Measurements from ENCODE around the gene SERPINE3.

Gene SERPINE3

DNA sequence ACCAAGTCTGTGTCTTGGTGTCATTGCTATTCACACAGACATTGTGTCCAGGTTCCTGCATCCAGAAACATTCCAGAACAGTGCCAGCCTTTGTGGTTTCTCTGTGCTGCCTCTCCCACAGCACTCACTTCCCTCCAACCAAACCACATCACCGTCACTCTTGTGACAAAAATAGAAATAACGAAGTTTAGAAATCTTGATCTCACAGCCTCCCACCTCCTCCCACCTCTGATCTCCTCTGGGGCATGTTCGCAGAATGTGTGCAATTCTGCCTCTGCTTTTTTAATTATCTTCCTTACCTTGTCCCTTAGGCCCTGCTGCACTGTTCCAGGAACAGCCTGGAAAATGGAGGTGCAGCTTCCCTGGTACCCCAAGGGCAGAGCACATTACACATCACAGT, 8.7 kb upstream of the SERPINE3 start:
- no peak for DNase-seq
- no CpG with 5 or more reads among the region's 3 CpGs for WGBS (ENCODE audit: extremely low coverage, insufficient coverage, low lambda C conversion rate)

GRCh38 chr13:51331354-51331861, 8.1 kb upstream of the SERPINE3 start:
- Histone ChIP-seq H2BK120ac (ENCODE audit: low read depth, low read length) (no peak overlapping the region), H3K18ac (ENCODE audit: low read length) (no peak overlapping the region), H3K23ac (ENCODE audit: low read length) (no peak overlapping the region), H3K56ac (ENCODE audit: low read length) (no peak overlapping the region), H3K4me1 (ENCODE audit: control insufficient read depth, low read depth, low read length) (no peaks in the 10 kb centered on the region), H2BK5ac (ENCODE audit: low read length) (no peak overlapping the region), H3K36me3 (ENCODE audit: control insufficient read depth, insufficient read depth, low read length) (no peaks in the 10 kb centered on the region), H2BK15ac (replicated peaks; ENCODE audit: low read depth) (no peak overlapping the region), H2AK5ac (ENCODE audit: low read length) (no peak overlapping the region), H3K79me2 (ENCODE audit: control insufficient read depth, insufficient read depth, low read length) (no peaks in the 10 kb centered on the region), H3K4ac (ENCODE audit: low read depth, low read length) (no peak overlapping the region), H4K8ac (ENCODE audit: low read depth, low read length) (no peak overlapping the region), H3K27ac (ENCODE audit: low read depth, low read length) (no peak overlapping the region), H3K4me2 (ENCODE audit: low read length) (no peak overlapping the region), H3K4me3 (ENCODE audit: low read length) (no peak overlapping the region), H3K27me3 (ENCODE audit: insufficient read depth, low read length, poor library complexity) (no peaks in the 10 kb centered on the region), H3K9ac (ENCODE audit: low read length) (no peak overlapping the region), H3K79me1 (ENCODE audit: low read length) (no peaks in the 10 kb centered on the region), H4K5ac (ENCODE audit: low read length) (no peak overlapping the region)
- WGBS (ENCODE audit: extremely low coverage, insufficient coverage, low lambda C conversion rate), result no CpG with 5 or more reads among the region's 6 CpGs
- no peak for DNase-seq

More for the DNA sequence above, 8.7 kb upstream of the SERPINE3 start:
- no peaks in the 10 kb centered on the region for H3K27me3 ChIP-seq (ENCODE audit: insufficient read depth, low read length, poor library complexity)
- no peak overlapping the region for H3K9ac ChIP-seq (ENCODE audit: low read length)
- no peak overlapping the region for H3K4me2 ChIP-seq (ENCODE audit: low read length)
- no peaks in the 10 kb centered on the region for H3K4me1 ChIP-seq (ENCODE audit: control insufficient read depth, low read depth, low read length)
- H3K79me2 ChIP-seq (ENCODE audit: control insufficient read depth, insufficient read depth, low read length), result no peaks in the 10 kb centered on the region
- no peak overlapping the region for H4K8ac ChIP-seq (ENCODE audit: low read depth, low read length)
- peak overlapping the region; percentile 97 for H3K23ac ChIP-seq (ENCODE audit: low read length)
- H3K79me1 ChIP-seq (ENCODE audit: low read length), result no peaks in the 10 kb centered on the region
- H2BK15ac ChIP-seq (replicated peaks; ENCODE audit: low read depth), result no peak overlapping the region
- no peak overlapping the region for H3K56ac ChIP-seq (ENCODE audit: low read length)
- H2BK120ac ChIP-seq (ENCODE audit: low read depth, low read length), result no peak overlapping the region
- H3K4me3 ChIP-seq (ENCODE audit: low read length), result no peak overlapping the region
- H3K18ac ChIP-seq (ENCODE audit: low read length), result no peak overlapping the region
- H2BK5ac ChIP-seq (ENCODE audit: low read length), result no peak overlapping the region
- H3K4ac ChIP-seq (ENCODE audit: low read depth, low read length), result no peak overlapping the region
- no peaks in the 10 kb centered on the region for H3K36me3 ChIP-seq (ENCODE audit: control insufficient read depth, insufficient read depth, low read length)
- no peak overlapping the region for H2AK5ac ChIP-seq (ENCODE audit: low read length)
- H4K5ac ChIP-seq (ENCODE audit: low read length), result no peak overlapping the region
- no peak overlapping the region for H3K27ac ChIP-seq (ENCODE audit: low read depth, low read length)

DNA sequence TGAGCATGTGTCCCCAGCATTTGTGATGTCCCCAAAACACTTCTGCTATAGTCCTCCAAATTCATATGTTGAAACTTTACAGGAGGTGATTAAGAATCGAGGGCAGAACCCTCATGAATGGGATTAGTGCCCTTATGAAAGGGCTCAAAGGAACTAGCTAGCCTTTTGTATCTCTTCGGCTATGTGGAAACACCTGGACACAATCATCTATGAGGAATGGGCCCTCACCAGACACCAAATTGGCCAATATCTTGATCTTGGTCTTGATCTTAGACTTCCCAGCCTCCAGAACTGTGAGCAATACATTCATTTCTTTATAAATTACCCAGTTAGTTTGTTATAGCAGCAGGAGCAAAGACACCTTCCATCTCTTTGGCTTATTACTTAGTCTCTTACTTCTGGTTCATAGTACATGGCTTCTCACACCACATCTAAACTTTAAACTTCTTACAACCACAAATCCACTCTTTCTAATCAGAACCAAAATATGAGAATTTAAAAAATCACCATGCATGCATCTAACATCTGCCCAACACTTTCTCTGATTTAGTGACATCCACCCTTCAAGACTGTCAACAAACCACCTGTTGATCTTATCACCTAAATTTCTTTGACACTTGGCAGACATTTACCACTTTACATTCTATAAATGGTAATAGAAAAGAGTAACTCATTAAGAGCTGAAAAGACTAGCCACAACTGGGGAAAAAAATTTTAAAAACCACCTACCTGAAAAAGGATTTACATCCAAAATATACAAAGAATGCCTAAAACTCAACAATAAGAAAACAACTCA, 6.7 kb upstream of the SERPINE3 start:
- H3K18ac ChIP-seq (ENCODE audit: low read length), result no peak overlapping the region
- H4K5ac ChIP-seq (ENCODE audit: low read length), result no peak overlapping the region
- no peak overlapping the region for H2BK15ac ChIP-seq (replicated peaks; ENCODE audit: low read depth)
- H4K8ac ChIP-seq (ENCODE audit: low read depth, low read length), result no peak overlapping the region
- no peak overlapping the region for H3K23ac ChIP-seq (ENCODE audit: low read length)
- H3K79me1 ChIP-seq (ENCODE audit: low read length), result no peaks in the 10 kb centered on the region
- H3K4ac ChIP-seq (ENCODE audit: low read depth, low read length), result no peak overlapping the region
- H3K4me3 ChIP-seq (ENCODE audit: low read length), result no peak overlapping the region
- no peak overlapping the region for H2BK5ac ChIP-seq (ENCODE audit: low read length)
- no peak overlapping the region for H3K56ac ChIP-seq (ENCODE audit: low read length)
- no peak overlapping the region for H3K9ac ChIP-seq (ENCODE audit: low read length)
- H3K79me2 ChIP-seq (ENCODE audit: control insufficient read depth, insufficient read depth, low read length), result no peaks in the 10 kb centered on the region
- H3K27me3 ChIP-seq (ENCODE audit: insufficient read depth, low read length, poor library complexity), result no peaks in the 10 kb centered on the region
- no peak for DNase-seq
- no peak overlapping the region for H2BK120ac ChIP-seq (ENCODE audit: low read depth, low read length)
- no CpG with 5 or more reads among the region's 2 CpGs for WGBS (ENCODE audit: extremely low coverage, insufficient coverage, low lambda C conversion rate)
- H3K27ac ChIP-seq (ENCODE audit: low read depth, low read length), result no peak overlapping the region
- no peak overlapping the region for H3K4me2 ChIP-seq (ENCODE audit: low read length)
- no peak overlapping the region for H2AK5ac ChIP-seq (ENCODE audit: low read length)
- H3K36me3 ChIP-seq (ENCODE audit: control insufficient read depth, insufficient read depth, low read length), result no peaks in the 10 kb centered on the region
- no peaks in the 10 kb centered on the region for H3K4me1 ChIP-seq (ENCODE audit: control insufficient read depth, low read depth, low read length)

DNA sequence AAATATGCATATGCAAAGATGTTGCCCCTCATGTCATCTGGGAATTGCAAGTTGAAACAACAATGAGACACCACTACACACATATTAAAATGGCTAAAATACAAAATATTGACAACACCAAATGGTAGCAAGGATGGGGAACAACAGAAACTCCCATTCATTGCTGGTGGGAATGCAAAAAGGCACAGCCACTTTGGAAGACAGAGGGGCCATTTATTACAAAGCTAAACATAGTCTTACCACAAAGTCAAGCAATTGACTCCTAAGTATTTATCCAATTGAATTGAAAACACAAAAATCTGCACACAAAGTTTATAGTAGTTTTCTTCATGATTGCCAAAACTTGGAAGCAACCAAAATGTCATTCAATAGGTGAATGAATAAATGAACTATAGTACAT, 6.1 kb upstream of the SERPINE3 start:
- H4K8ac ChIP-seq (ENCODE audit: low read depth, low read length), result no peak overlapping the region

DNA sequence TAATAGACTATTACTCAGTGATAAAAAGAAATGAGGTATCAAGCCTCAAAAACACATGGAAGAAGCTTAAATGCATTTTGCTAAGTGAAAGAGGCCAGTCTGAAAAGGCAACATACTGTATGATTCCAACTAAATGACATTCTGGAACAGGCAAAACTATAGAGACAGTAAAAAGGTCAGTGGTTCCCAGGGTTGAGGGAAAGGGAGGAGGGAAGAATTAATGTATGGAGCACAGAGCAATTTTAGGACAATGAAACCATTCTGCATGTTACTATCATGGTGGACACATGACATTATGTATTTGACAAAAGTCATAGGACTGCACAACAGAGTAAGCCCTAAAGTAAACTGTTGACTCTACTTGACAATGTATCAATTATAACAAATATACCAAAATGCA, 5.7 kb upstream of the SERPINE3 start:
- Histone ChIP-seq H3K79me1 (ENCODE audit: low read length) (no peaks in the 10 kb centered on the region), H4K8ac (ENCODE audit: low read depth, low read length) (no peak overlapping the region), H3K79me2 (ENCODE audit: control insufficient read depth, insufficient read depth, low read length) (no peaks in the 10 kb centered on the region), H3K36me3 (ENCODE audit: control insufficient read depth, insufficient read depth, low read length) (no peaks in the 10 kb centered on the region), H3K18ac (ENCODE audit: low read length) (no peak overlapping the region), H3K4me2 (ENCODE audit: low read length) (no peak overlapping the region), H3K27me3 (ENCODE audit: insufficient read depth, low read length, poor library complexity) (no peaks in the 10 kb centered on the region), H4K5ac (ENCODE audit: low read length) (no peak overlapping the region), H3K56ac (ENCODE audit: low read length) (no peak overlapping the region), H3K4me1 (ENCODE audit: control insufficient read depth, low read depth, low read length) (no peaks in the 10 kb centered on the region), H3K23ac (ENCODE audit: low read length) (no peak overlapping the region), H3K9ac (ENCODE audit: low read length) (no peak overlapping the region), H3K4ac (ENCODE audit: low read depth, low read length) (no peak overlapping the region), H2BK15ac (replicated peaks; ENCODE audit: low read depth) (no peak overlapping the region), H3K4me3 (ENCODE audit: low read length) (no peak overlapping the region), H3K27ac (ENCODE audit: low read depth, low read length) (no peak overlapping the region), H2BK5ac (ENCODE audit: low read length) (no peak overlapping the region), H2AK5ac (ENCODE audit: low read length) (no peak overlapping the region), H2BK120ac (ENCODE audit: low read depth, low read length) (no peak overlapping the region)
- no peak for DNase-seq

More for the DNA sequence above, 6.1 kb upstream of the SERPINE3 start:
- Histone ChIP-seq H4K5ac (ENCODE audit: low read length) (no peak overlapping the region), H2BK120ac (ENCODE audit: low read depth, low read length) (no peak overlapping the region), H3K4me2 (ENCODE audit: low read length) (no peak overlapping the region), H3K27ac (ENCODE audit: low read depth, low read length) (no peak overlapping the region), H2AK5ac (ENCODE audit: low read length) (no peak overlapping the region), H2BK15ac (replicated peaks; ENCODE audit: low read depth) (no peak overlapping the region), H3K18ac (ENCODE audit: low read length) (no peak overlapping the region), H3K79me1 (ENCODE audit: low read length) (no peaks in the 10 kb centered on the region), H2BK5ac (ENCODE audit: low read length) (no peak overlapping the region), H3K36me3 (ENCODE audit: control insufficient read depth, insufficient read depth, low read length) (no peaks in the 10 kb centered on the region), H3K56ac (ENCODE audit: low read length) (no peak overlapping the region), H3K79me2 (ENCODE audit: control insufficient read depth, insufficient read depth, low read length) (no peaks in the 10 kb centered on the region), H3K4ac (ENCODE audit: low read depth, low read length) (no peak overlapping the region), H3K9ac (ENCODE audit: low read length) (no peak overlapping the region), H3K4me3 (ENCODE audit: low read length) (no peak overlapping the region), H3K4me1 (ENCODE audit: control insufficient read depth, low read depth, low read length) (no peaks in the 10 kb centered on the region), H3K23ac (ENCODE audit: low read length) (no peak overlapping the region), H3K27me3 (ENCODE audit: insufficient read depth, low read length, poor library complexity) (no peaks in the 10 kb centered on the region)
- DNase-seq, result no peak

- H3K27me3 ChIP-seq (ENCODE audit: insufficient read depth, low read length, poor library complexity), result no peaks in the 10 kb centered on the region
- WGBS (ENCODE audit: extremely low coverage, insufficient coverage, low lambda C conversion rate), result no CpG with 5 or more reads among the region's 5 CpGs
Measured at GRCh38 chr13:51336746-51337145, 2.7 kb upstream of the SERPINE3 start.

More at GRCh38 chr13:51336746-51337145, 2.7 kb upstream of the SERPINE3 start:
- Histone ChIP-seq H3K4me3 (ENCODE audit: low read length) (no peak overlapping the region), H3K23ac (ENCODE audit: low read length) (no peak overlapping the region), H3K79me1 (ENCODE audit: low read length) (no peaks in the 10 kb centered on the region), H3K18ac (ENCODE audit: low read length) (no peak overlapping the region), H2BK120ac (ENCODE audit: low read depth, low read length) (no peak overlapping the region), H3K9ac (ENCODE audit: low read length) (no peak overlapping the region), H3K4me2 (ENCODE audit: low read length) (no peak overlapping the region), H3K4me1 (ENCODE audit: control insufficient read depth, low read depth, low read length) (no peaks in the 10 kb centered on the region), H3K27ac (ENCODE audit: low read depth, low read length) (no peak overlapping the region), H2BK5ac (ENCODE audit: low read length) (no peak overlapping the region), H2BK15ac (replicated peaks; ENCODE audit: low read depth) (no peak overlapping the region), H3K4ac (ENCODE audit: low read depth, low read length) (no peak overlapping the region), H3K79me2 (ENCODE audit: control insufficient read depth, insufficient read depth, low read length) (no peaks in the 10 kb centered on the region), H3K36me3 (ENCODE audit: control insufficient read depth, insufficient read depth, low read length) (no peaks in the 10 kb centered on the region), H3K56ac (ENCODE audit: low read length) (no peak overlapping the region), H4K5ac (ENCODE audit: low read length) (no peak overlapping the region), H4K8ac (ENCODE audit: low read depth, low read length) (no peak overlapping the region), H2AK5ac (ENCODE audit: low read length) (no peak overlapping the region)
- no peak for DNase-seq

Data from mesendoderm (in vitro differentiated cells).